Limb (tissue), 2 donors: ENCODE data around the gene MYBPH.

ENCODE experiments used
- DNase-seq, 2 donors: peaks; one replicate each; pipeline ENCODE4 v3.0.0-alpha.2; 2016; ENCODE audit errors: extremely low spot score in 2 of 2

Gene MYBPH

GRCh38 chr1:203150511-203151297 lies 24.9 kb downstream of the MYBPH start:
- DNase-seq = no peak

GRCh38 chr1:203149188-203149840 lies 26.3 kb downstream of the MYBPH start:
- no peak for DNase-seq

GRCh38 chr1:203148579-203148978 lies 27.0 kb downstream of the MYBPH start:
- DNase-seq = no peak

GRCh38 chr1:203148127-203148526 lies 27.5 kb downstream of the MYBPH start:
- DNase-seq = no peak

- no peak for DNase-seq
These were observed 28.2 kb downstream of the MYBPH start for GRCh38 chr1:203147376-203147775.

- DNase-seq = no peak
These were observed 29.1 kb downstream of the MYBPH start for GRCh38 chr1:203146537-203146936.

GRCh38 chr1:203146042-203146369 lies 29.6 kb downstream of the MYBPH start:
- no peak for DNase-seq

GRCh38 chr1:203145321-203146041 lies 30.1 kb downstream of the MYBPH start:
- no peak for DNase-seq

GRCh38 chr1:203144661-203145060 lies 31.0 kb downstream of the MYBPH start:
- no peak for DNase-seq

GRCh38 chr1:203143641-203144040 lies 32.0 kb downstream of the MYBPH start:
- DNase-seq = no peak

- DNase-seq = no peak
These were observed 32.8 kb downstream of the MYBPH start for GRCh38 chr1:203142684-203143408.

- DNase-seq = no peak
These were observed 33.5 kb downstream of the MYBPH start for GRCh38 chr1:203142124-203142523.

- no peak for DNase-seq
These were observed 34.7 kb downstream of the MYBPH start for GRCh38 chr1:203140743-203141520.

- no peak for DNase-seq
These were observed 35.6 kb downstream of the MYBPH start for GRCh38 chr1:203139976-203140475.

- DNase-seq = no peak
These were observed 37.6 kb downstream of the MYBPH start for GRCh38 chr1:203138066-203138465.

GRCh38 chr1:203137324-203137723 lies 38.3 kb downstream of the MYBPH start:
- no peak for DNase-seq

- DNase-seq = no peak
These were observed 39.1 kb downstream of the MYBPH start for GRCh38 chr1:203136409-203137042.

GRCh38 chr1:203135636-203136305 lies 39.9 kb downstream of the MYBPH start:
- no peak for DNase-seq

GRCh38 chr1:203133970-203134725 lies 41.5 kb downstream of the MYBPH start:
- no peak for DNase-seq
